ENCODE measurements around the gene BCL11A.

DNA sequence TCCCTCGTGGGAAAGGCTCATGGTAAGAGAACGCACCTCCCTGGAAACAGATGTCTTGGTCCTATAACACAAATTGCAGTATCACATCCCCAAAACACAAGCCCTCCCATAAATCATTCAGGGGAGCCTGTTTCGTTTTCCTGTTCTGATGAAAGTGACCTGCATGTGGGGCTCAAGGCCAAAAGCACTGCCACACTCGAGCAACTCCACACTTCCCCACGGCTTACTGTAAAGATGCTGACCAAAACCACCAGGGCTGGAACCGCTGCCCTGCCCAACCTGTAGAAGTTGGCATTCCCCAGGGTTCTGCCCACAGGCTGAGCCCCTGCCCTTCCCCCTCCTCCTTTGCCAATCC lies 139.7 kb downstream of the BCL11A start:
- TF ChIP-seq, protein P1, sequence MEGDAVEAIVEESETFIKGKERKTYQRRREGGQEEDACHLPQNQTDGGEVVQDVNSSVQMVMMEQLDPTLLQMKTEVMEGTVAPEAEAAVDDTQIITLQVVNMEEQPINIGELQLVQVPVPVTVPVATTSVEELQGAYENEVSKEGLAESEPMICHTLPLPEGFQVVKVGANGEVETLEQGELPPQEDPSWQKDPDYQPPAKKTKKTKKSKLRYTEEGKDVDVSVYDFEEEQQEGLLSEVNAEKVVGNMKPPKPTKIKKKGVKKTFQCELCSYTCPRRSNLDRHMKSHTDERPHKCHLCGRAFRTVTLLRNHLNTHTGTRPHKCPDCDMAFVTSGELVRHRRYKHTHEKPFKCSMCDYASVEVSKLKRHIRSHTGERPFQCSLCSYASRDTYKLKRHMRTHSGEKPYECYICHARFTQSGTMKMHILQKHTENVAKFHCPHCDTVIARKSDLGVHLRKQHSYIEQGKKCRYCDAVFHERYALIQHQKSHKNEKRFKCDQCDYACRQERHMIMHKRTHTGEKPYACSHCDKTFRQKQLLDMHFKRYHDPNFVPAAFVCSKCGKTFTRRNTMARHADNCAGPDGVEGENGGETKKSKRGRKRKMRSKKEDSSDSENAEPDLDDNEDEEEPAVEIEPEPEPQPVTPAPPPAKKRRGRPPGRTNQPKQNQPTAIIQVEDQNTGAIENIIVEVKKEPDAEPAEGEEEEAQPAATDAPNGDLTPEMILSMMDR (IDR thresholded peaks at IDR 0.05) = no peak
- no peak for TF ChIP-seq POLR2A (IDR thresholded peaks at IDR 0.05)
